Measurements from ENCODE around the gene CCDC142.

Gene CCDC142

GRCh38 chr2:74440378-74441169 lies 42.2 kb downstream of the CCDC142 start:
- Histone ChIP-seq H3K4me1 (ENCODE audit: control insufficient read depth in 2 of 2, insufficient read depth in 2 of 2, low read length in 2 of 2) (peaks cover 14 to 26% of the 10 kb centered on the region in 2 donors), H3K9ac (ENCODE audit: low read depth in 1 of 2, low read length in 2 of 2) (peak overlapping the region; percentile 91), H3K4me3 (ENCODE audit: low read length in 2 of 2) (peak overlapping the region; percentile 76), H3K27me3 (ENCODE audit: control insufficient read depth in 2 of 2, insufficient read depth in 2 of 2, low read length in 2 of 2) (peaks cover 0 to 3% of the 10 kb centered on the region in 2 donors), H3K36me3 (ENCODE audit: control insufficient read depth in 2 of 2, insufficient read depth in 2 of 2, low read length in 2 of 2) (no peaks in the 10 kb centered on the region), H3K9me3 (ENCODE audit: control insufficient read depth in 2 of 2, low read length in 2 of 2) (no peaks in the 10 kb centered on the region), H3K27ac (ENCODE audit: low read depth in 2 of 2, low read length in 2 of 2) (peak overlapping the region; percentile 95 to 98)

GRCh38 chr2:74439803-74440377 lies 42.9 kb downstream of the CCDC142 start:
- H3K4me1 ChIP-seq (ENCODE audit: control insufficient read depth in 2 of 2, insufficient read depth in 2 of 2, low read length in 2 of 2) = peaks cover 14 to 26% of the 10 kb centered on the region in 2 donors
- H3K36me3 ChIP-seq (ENCODE audit: control insufficient read depth in 2 of 2, insufficient read depth in 2 of 2, low read length in 2 of 2) = no peaks in the 10 kb centered on the region
- peak overlapping the region; percentile 63 to 91 for H3K9ac ChIP-seq (ENCODE audit: low read depth in 1 of 2, low read length in 2 of 2)
- H3K9me3 ChIP-seq (ENCODE audit: control insufficient read depth in 2 of 2, low read length in 2 of 2) = no peaks in the 10 kb centered on the region
- peak overlapping the region; percentile 76 for H3K4me3 ChIP-seq (ENCODE audit: low read length in 2 of 2)
- peak overlapping the region; percentile 95 to 98 for H3K27ac ChIP-seq (ENCODE audit: low read depth in 2 of 2, low read length in 2 of 2)
- peaks cover 0 to 3% of the 10 kb centered on the region in 2 donors for H3K27me3 ChIP-seq (ENCODE audit: control insufficient read depth in 2 of 2, insufficient read depth in 2 of 2, low read length in 2 of 2)

- H3K36me3 ChIP-seq (ENCODE audit: control insufficient read depth in 2 of 2, insufficient read depth in 2 of 2, low read length in 2 of 2) = no peaks in the 10 kb centered on the region
- H3K4me1 ChIP-seq (ENCODE audit: control insufficient read depth in 2 of 2, insufficient read depth in 2 of 2, low read length in 2 of 2) = peaks cover 14 to 26% of the 10 kb centered on the region in 2 donors
- no peaks in the 10 kb centered on the region for H3K9me3 ChIP-seq (ENCODE audit: control insufficient read depth in 2 of 2, low read length in 2 of 2)
- H3K27ac ChIP-seq (ENCODE audit: low read depth in 2 of 2, low read length in 2 of 2) = peak overlapping the region in 1 of 2 donors; percentile 95
- peak overlapping the region; percentile 63 to 91 for H3K9ac ChIP-seq (ENCODE audit: low read depth in 1 of 2, low read length in 2 of 2)
- peak overlapping the region; percentile 76 for H3K4me3 ChIP-seq (ENCODE audit: low read length in 2 of 2)
- peaks cover 0 to 3% of the 10 kb centered on the region in 2 donors for H3K27me3 ChIP-seq (ENCODE audit: control insufficient read depth in 2 of 2, insufficient read depth in 2 of 2, low read length in 2 of 2)
These were observed 43.4 kb downstream of the CCDC142 start for GRCh38 chr2:74439373-74439772.

GRCh38 chr2:74438248-74438647 lies 44.5 kb downstream of the CCDC142 start:
- H3K4me1 ChIP-seq (ENCODE audit: control insufficient read depth in 2 of 2, insufficient read depth in 2 of 2, low read length in 2 of 2) = peaks cover 14 to 22% of the 10 kb centered on the region in 2 donors
- no peak overlapping the region for H3K9ac ChIP-seq (ENCODE audit: low read depth in 1 of 2, low read length in 2 of 2)
- no peaks in the 10 kb centered on the region for H3K9me3 ChIP-seq (ENCODE audit: control insufficient read depth in 2 of 2, low read length in 2 of 2)
- H3K4me3 ChIP-seq (ENCODE audit: low read length in 2 of 2) = no peak overlapping the region
- no peaks in the 10 kb centered on the region for H3K36me3 ChIP-seq (ENCODE audit: control insufficient read depth in 2 of 2, insufficient read depth in 2 of 2, low read length in 2 of 2)
- no peak overlapping the region for H3K27ac ChIP-seq (ENCODE audit: low read depth in 2 of 2, low read length in 2 of 2)
- peaks cover 0 to 3% of the 10 kb centered on the region in 2 donors for H3K27me3 ChIP-seq (ENCODE audit: control insufficient read depth in 2 of 2, insufficient read depth in 2 of 2, low read length in 2 of 2)

GRCh38 chr2:74436848-74437695 lies 45.7 kb downstream of the CCDC142 start:
- Histone ChIP-seq H3K4me3 (ENCODE audit: low read length in 2 of 2) (no peak overlapping the region), H3K9me3 (ENCODE audit: control insufficient read depth in 2 of 2, low read length in 2 of 2) (no peaks in the 10 kb centered on the region), H3K9ac (ENCODE audit: low read depth in 1 of 2, low read length in 2 of 2) (no peak overlapping the region), H3K27ac (ENCODE audit: low read depth in 2 of 2, low read length in 2 of 2) (no peak overlapping the region), H3K4me1 (ENCODE audit: control insufficient read depth in 2 of 2, insufficient read depth in 2 of 2, low read length in 2 of 2) (peaks cover 10 to 19% of the 10 kb centered on the region in 2 donors), H3K27me3 (ENCODE audit: control insufficient read depth in 2 of 2, insufficient read depth in 2 of 2, low read length in 2 of 2) (no peaks in the 10 kb centered on the region), H3K36me3 (ENCODE audit: control insufficient read depth in 2 of 2, insufficient read depth in 2 of 2, low read length in 2 of 2) (peaks cover 0 to 5% of the 10 kb centered on the region in 2 donors)

- Histone ChIP-seq H3K27ac (ENCODE audit: low read depth in 2 of 2, low read length in 2 of 2) (no peak overlapping the region), H3K4me3 (ENCODE audit: low read length in 2 of 2) (no peak overlapping the region), H3K9ac (ENCODE audit: low read depth in 1 of 2, low read length in 2 of 2) (no peak overlapping the region), H3K4me1 (ENCODE audit: control insufficient read depth in 2 of 2, insufficient read depth in 2 of 2, low read length in 2 of 2) (peaks cover 8 to 17% of the 10 kb centered on the region in 2 donors), H3K27me3 (ENCODE audit: control insufficient read depth in 2 of 2, insufficient read depth in 2 of 2, low read length in 2 of 2) (no peaks in the 10 kb centered on the region), H3K36me3 (ENCODE audit: control insufficient read depth in 2 of 2, insufficient read depth in 2 of 2, low read length in 2 of 2) (peaks cover 3 to 12% of the 10 kb centered on the region in 2 donors), H3K9me3 (ENCODE audit: control insufficient read depth in 2 of 2, low read length in 2 of 2) (no peaks in the 10 kb centered on the region)
These were observed 46.5 kb downstream of the CCDC142 start for GRCh38 chr2:74436111-74436805.

GRCh38 chr2:74430502-74430901 lies 52.3 kb downstream of the CCDC142 start:
- Histone ChIP-seq H3K4me1 (ENCODE audit: control insufficient read depth in 2 of 2, insufficient read depth in 2 of 2, low read length in 2 of 2) (peaks cover 12 to 17% of the 10 kb centered on the region in 2 donors), H3K9ac (ENCODE audit: low read depth in 1 of 2, low read length in 2 of 2) (no peak overlapping the region), H3K27ac (ENCODE audit: low read depth in 2 of 2, low read length in 2 of 2) (peak overlapping the region; percentile 42 to 67), H3K9me3 (ENCODE audit: control insufficient read depth in 2 of 2, low read length in 2 of 2) (no peaks in the 10 kb centered on the region), H3K36me3 (ENCODE audit: control insufficient read depth in 2 of 2, insufficient read depth in 2 of 2, low read length in 2 of 2) (peaks cover 46 to 62% of the 10 kb centered on the region in 2 donors), H3K27me3 (ENCODE audit: control insufficient read depth in 2 of 2, insufficient read depth in 2 of 2, low read length in 2 of 2) (no peaks in the 10 kb centered on the region), H3K4me3 (ENCODE audit: low read length in 2 of 2) (no peak overlapping the region)

GRCh38 chr2:74429487-74430451 lies 53.0 kb downstream of the CCDC142 start:
- H3K36me3 ChIP-seq (ENCODE audit: control insufficient read depth in 2 of 2, insufficient read depth in 2 of 2, low read length in 2 of 2) = peaks cover 48 to 69% of the 10 kb centered on the region in 2 donors
- no peak overlapping the region for H3K4me3 ChIP-seq (ENCODE audit: low read length in 2 of 2)
- H3K27ac ChIP-seq (ENCODE audit: low read depth in 2 of 2, low read length in 2 of 2) = peak overlapping the region; percentile 42 to 67
- H3K9me3 ChIP-seq (ENCODE audit: control insufficient read depth in 2 of 2, low read length in 2 of 2) = no peaks in the 10 kb centered on the region
- H3K9ac ChIP-seq (ENCODE audit: low read depth in 1 of 2, low read length in 2 of 2) = no peak overlapping the region
- no peaks in the 10 kb centered on the region for H3K27me3 ChIP-seq (ENCODE audit: control insufficient read depth in 2 of 2, insufficient read depth in 2 of 2, low read length in 2 of 2)
- H3K4me1 ChIP-seq (ENCODE audit: control insufficient read depth in 2 of 2, insufficient read depth in 2 of 2, low read length in 2 of 2) = peaks cover 12 to 17% of the 10 kb centered on the region in 2 donors

- Histone ChIP-seq H3K27ac (ENCODE audit: low read depth in 2 of 2, low read length in 2 of 2) (no peak overlapping the region), H3K9ac (ENCODE audit: low read depth in 1 of 2, low read length in 2 of 2) (no peak overlapping the region), H3K4me1 (ENCODE audit: control insufficient read depth in 2 of 2, insufficient read depth in 2 of 2, low read length in 2 of 2) (peaks cover 12 to 17% of the 10 kb centered on the region in 2 donors), H3K4me3 (ENCODE audit: low read length in 2 of 2) (no peak overlapping the region), H3K36me3 (ENCODE audit: control insufficient read depth in 2 of 2, insufficient read depth in 2 of 2, low read length in 2 of 2) (peaks cover 48 to 70% of the 10 kb centered on the region in 2 donors), H3K9me3 (ENCODE audit: control insufficient read depth in 2 of 2, low read length in 2 of 2) (no peaks in the 10 kb centered on the region), H3K27me3 (ENCODE audit: control insufficient read depth in 2 of 2, insufficient read depth in 2 of 2, low read length in 2 of 2) (no peaks in the 10 kb centered on the region)
These were observed 54.1 kb downstream of the CCDC142 start for GRCh38 chr2:74428675-74429074.
